Vagina (tissue), 2 donors: ENCODE data around the gene ATP8A2. TPM values are rescaled to one million over a fixed set of nuclear protein-coding genes. Genes with fewer than 3 reads are reported as not detected.

ENCODE experiments used
- DNase-seq, 2 donors: peaks; one replicate each; pipeline ENCODE4 v3.0.0-alpha.2; 2017; ENCODE audit errors: extremely low spot score in 2 of 2
- H3K27ac ChIP-seq: fragments of 200-600 bp; sonication (generic); one replicate; pipeline ENCODE4 v1.5.1; 2019
- H3K27me3 ChIP-seq: fragments of 200-600 bp; sonication (generic); one replicate; pipeline ENCODE4 v1.5.1; 2019
- H3K36me3 ChIP-seq, 2 donors: fragments of 200-600 bp; sonication (generic); one replicate each; pipeline ENCODE4 v1.5.1; 2017 to 2019
- H3K4me1 ChIP-seq: fragments of 200-600 bp; sonication (generic); one replicate; pipeline ENCODE4 v1.5.1; 2019
- H3K4me3 ChIP-seq, 2 donors: fragments of 200-600 bp; sonication (generic); 1 replicate in 1 of 2; 2 replicates in 1 of 2; pipeline ENCODE4 v1.5.1; 2016 to 2019
- H3K9me3 ChIP-seq: fragments of 200-600 bp; sonication (generic); one replicate; pipeline ENCODE4 v1.5.1; 2019
- CTCF ChIP-seq, 3 experiments: fragments of 450-650 bp in 2 of 3; fragments of 200-600 bp in 1 of 3; sonication (generic) in 1 of 3; IDR thresholded peaks; one replicate each; pipeline ENCODE4 v1.5.1; 2017 to 2019; ENCODE audit warnings: antibody characterized with exemption in 3 of 3, mild to moderate bottlenecking in 2 of 3, moderate library complexity in 2 of 3
- POLR2A ChIP-seq, 2 donors: fragments of 450-650 bp; IDR thresholded peaks; one replicate each; pipeline ENCODE4 v1.6.1; 2017; ENCODE audit warnings: antibody characterized with exemption in 2 of 2, mild to moderate bottlenecking in 2 of 2, moderate library complexity in 2 of 2
- POLR2AphosphoS5 ChIP-seq, 2 donors: sonication (generic); formaldehyde crosslinking; IDR thresholded peaks; one replicate each; pipeline ENCODE4 v1.9.0; 2017; ENCODE audit warnings: antibody characterized with exemption in 2 of 2, mild to moderate bottlenecking in 2 of 2, low read depth in 1 of 2; ENCODE audit not compliant: insufficient read depth in 1 of 2
- intact Hi-C: fragments of 100-400 bp; cut with DNase I; formaldehyde crosslinking; loops from one replicate; pipeline ENCODE4 v1.15.1; 2023
- total RNA-seq: library from RNA; depleted of rRNA; stranded (reverse); fragments of >200 nt; gene quantifications from one replicate; pipeline ENCODE4 v1.2.3, GENCODE V29; 2016

ATP8A2 gene
- total RNA-seq, 1 donor from 2014 or later: 1.5 TPM

DNA sequence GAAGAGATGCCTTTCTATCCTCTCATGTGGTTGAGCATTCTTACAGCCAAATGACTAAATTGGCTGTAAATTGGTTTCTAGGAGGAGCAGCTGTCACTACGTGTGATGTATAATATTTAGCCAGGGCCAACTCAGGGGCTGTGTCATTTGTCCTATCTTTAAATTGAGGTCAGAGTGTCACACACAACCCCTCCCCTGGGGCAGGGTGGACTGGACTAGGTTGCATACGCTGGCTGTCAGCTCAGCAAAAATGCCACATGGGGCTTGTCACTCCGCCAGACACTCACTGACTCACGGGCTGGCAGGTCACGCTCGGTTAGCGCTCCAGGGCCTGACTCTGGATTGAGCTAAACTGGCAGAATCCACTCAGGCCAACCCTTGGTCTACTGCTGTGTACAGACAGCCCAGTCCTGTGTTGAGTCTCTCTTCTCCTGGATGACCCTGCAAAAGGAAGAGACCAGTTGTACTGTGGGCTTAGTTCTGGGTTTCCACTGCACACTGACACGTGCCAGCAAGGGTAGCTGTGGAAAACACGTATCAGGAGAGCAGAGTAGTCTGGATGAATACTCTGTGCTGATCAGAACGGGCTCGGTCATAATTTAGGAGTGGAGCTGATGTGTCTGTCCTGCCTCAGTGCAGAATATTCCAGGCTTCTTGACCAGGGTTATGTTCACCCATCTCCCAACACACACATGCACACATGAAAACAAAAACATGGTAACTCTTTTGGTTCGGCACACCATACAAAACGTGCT is 650.9 kb downstream of the ATP8A2 start:
- TF ChIP-seq POLR2A (IDR thresholded peaks at IDR 0.05) (no peak), POLR2AphosphoS5 (IDR thresholded peaks at IDR 0.05; ENCODE audit: insufficient read depth in 1 of 2, low read depth in 1 of 2) (peak in 1 of 2 donors; percentile 14)
- no peak overlapping the region for H3K4me3 ChIP-seq
- H3K36me3 ChIP-seq: no peaks in the 10 kb centered on the region
- no peaks in the 10 kb centered on the region for H3K9me3 ChIP-seq
- no peaks in the 10 kb centered on the region for H3K27me3 ChIP-seq
- no peaks in the 10 kb centered on the region for H3K4me1 ChIP-seq
- intact Hi-C loops: no loop called here
- DNase-seq: peak in 1 of 2 donors; percentile 81
- H3K27ac ChIP-seq: no peak overlapping the region

- Histone ChIP-seq H3K27ac (no peak overlapping the region), H3K9me3 (no peaks in the 10 kb centered on the region), H3K27me3 (no peaks in the 10 kb centered on the region), H3K4me3 (no peak overlapping the region), H3K36me3 (no peaks in the 10 kb centered on the region), H3K4me1 (no peaks in the 10 kb centered on the region)
- intact Hi-C loops: no loop called here
- TF ChIP-seq POLR2A (IDR thresholded peaks at IDR 0.05) (no peak), POLR2AphosphoS5 (IDR thresholded peaks at IDR 0.05; ENCODE audit: insufficient read depth in 1 of 2, low read depth in 1 of 2) (no peak), CTCF (IDR thresholded peaks at IDR 0.05) (no peak)
- DNase-seq: peak in 1 of 2 donors; percentile 58
Measured at GRCh38 chr13:26024558-26024957, 652.8 kb downstream of the ATP8A2 start.

- no peak for TF ChIP-seq POLR2AphosphoS5 (IDR thresholded peaks at IDR 0.05; ENCODE audit: insufficient read depth in 1 of 2, low read depth in 1 of 2)
- TF ChIP-seq POLR2A (IDR thresholded peaks at IDR 0.05): no peak
- no peak for TF ChIP-seq CTCF (IDR thresholded peaks at IDR 0.05)
- intact Hi-C loops: no loop called here
- Histone ChIP-seq H3K27me3 (no peaks in the 10 kb centered on the region), H3K4me3 (no peak overlapping the region), H3K4me1 (no peaks in the 10 kb centered on the region), H3K27ac (no peak overlapping the region), H3K36me3 (no peaks in the 10 kb centered on the region), H3K9me3 (no peaks in the 10 kb centered on the region)
- peak in 1 of 2 donors; percentile 52 for DNase-seq
Measured at GRCh38 chr13:26025196-26025595, 653.4 kb downstream of the ATP8A2 start.

- no peaks in the 10 kb centered on the region for H3K9me3 ChIP-seq
- H3K4me3 ChIP-seq: no peak overlapping the region
- DNase-seq: peak in 1 of 2 donors; percentile 34
- no peaks in the 10 kb centered on the region for H3K27me3 ChIP-seq
- TF ChIP-seq CTCF (IDR thresholded peaks at IDR 0.05) (no peak), POLR2A (IDR thresholded peaks at IDR 0.05) (no peak), POLR2AphosphoS5 (IDR thresholded peaks at IDR 0.05; ENCODE audit: insufficient read depth in 1 of 2, low read depth in 1 of 2) (no peak)
- intact Hi-C loops: no loop called here
- no peaks in the 10 kb centered on the region for H3K36me3 ChIP-seq
- H3K27ac ChIP-seq: no peak overlapping the region
- no peaks in the 10 kb centered on the region for H3K4me1 ChIP-seq
Measured at GRCh38 chr13:26025771-26026170, 654.0 kb downstream of the ATP8A2 start.

DNA sequence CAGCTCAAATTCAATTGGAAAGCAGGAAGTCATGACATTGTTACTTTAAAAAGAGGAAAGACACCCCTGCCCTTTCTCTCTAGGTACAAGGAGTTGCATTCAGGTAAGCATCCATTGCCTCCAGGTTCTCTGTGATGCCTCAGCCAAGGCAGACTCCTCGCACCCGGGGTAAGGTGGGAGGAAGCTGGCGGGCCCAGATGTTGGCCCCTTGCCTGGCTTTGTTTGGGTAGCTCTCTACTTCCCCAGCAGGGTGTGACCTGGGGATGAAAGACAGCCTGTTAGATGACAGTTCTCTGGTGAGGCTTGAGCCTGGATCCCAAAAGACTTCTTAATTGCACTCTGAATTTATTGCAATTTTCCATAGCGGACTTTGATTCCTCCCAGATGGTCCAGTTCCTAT is 654.4 kb downstream of the ATP8A2 start:
- no peak overlapping the region for H3K27ac ChIP-seq
- no peaks in the 10 kb centered on the region for H3K36me3 ChIP-seq
- H3K27me3 ChIP-seq: no peaks in the 10 kb centered on the region
- no peak overlapping the region for H3K4me3 ChIP-seq
- peak; percentile 40 to 54 for DNase-seq
- H3K4me1 ChIP-seq: no peaks in the 10 kb centered on the region
- H3K9me3 ChIP-seq: no peaks in the 10 kb centered on the region
- intact Hi-C loops: no loop called here
- TF ChIP-seq POLR2AphosphoS5 (IDR thresholded peaks at IDR 0.05; ENCODE audit: insufficient read depth in 1 of 2, low read depth in 1 of 2) (no peak), CTCF (IDR thresholded peaks at IDR 0.05) (no peak), POLR2A (IDR thresholded peaks at IDR 0.05) (no peak)
